CD4-positive, alpha-beta T cell (primary cell): Measurements from ENCODE around the gene AUTS2. TPM values are rescaled to one million over a fixed set of nuclear protein-coding genes. Genes with fewer than 3 reads are reported as not detected.

ENCODE experiments used
- ATAC-seq: fragments of 200-7000 bp; cut with Tn5 transposase; one replicate; pipeline ENCODE4 v1.10.0; 2022; ENCODE audit warnings: mild to moderate bottlenecking; ENCODE audit not compliant: poor library complexity
- CTCF ChIA-PET: fragments of 350-600 bp; sonication (Branson Sonifier 250); formaldehyde crosslinking; loops from one replicate; lab custom pipeline; 2021; ENCODE audit warnings: antibody characterized with exemption, inconsistent platforms; lab: Charles Lee
- POLR2A ChIA-PET: fragments of 350-600 bp; sonication (Branson Sonifier 250); formaldehyde crosslinking; loops from one replicate; lab custom pipeline; 2021; ENCODE audit warnings: antibody characterized with exemption, inconsistent platforms; lab: Charles Lee
- DNase-seq, 14 experiments: peaks; one replicate each; pipeline ENCODE4 v3.0.0-alpha.2; 2013 to 2020; ENCODE audit warnings: mixed read lengths in 2 of 14
- H3K27ac ChIP-seq, 2 donors: one replicate each; pipeline versions ENCODE4 v1.5.1 to v1.7.0; 2013; ENCODE audit warnings: low read length in 2 of 2, low read depth in 1 of 2, mild to moderate bottlenecking in 1 of 2
- H3K27me3 ChIP-seq, 2 experiments: 1 replicate in 1 of 2; 2 replicates in 1 of 2; pipeline versions ENCODE4 v1.6.1 to v1.7.0; 2013; ENCODE audit warnings: low read length in 2 of 2, control low read depth in 1 of 2, mild to moderate bottlenecking in 1 of 2, moderate library complexity in 1 of 2; ENCODE audit not compliant: insufficient read depth in 2 of 2, control insufficient read depth in 1 of 2
- H3K36me3 ChIP-seq: one replicate; pipeline ENCODE4 v1.6.1; 2013; ENCODE audit warnings: low read length, control low read depth; ENCODE audit not compliant: insufficient read depth
- H3K4me1 ChIP-seq: one replicate; pipeline ENCODE4 v1.6.1; 2013; ENCODE audit warnings: low read length, control low read depth; ENCODE audit not compliant: insufficient read depth
- H3K4me3 ChIP-seq: one replicate; pipeline ENCODE4 v1.5.1; 2013; ENCODE audit warnings: mild to moderate bottlenecking, low read length, moderate library complexity
- H3K9me3 ChIP-seq, 2 experiments: 1 replicate in 1 of 2; 2 replicates in 1 of 2; pipeline versions ENCODE4 v1.6.1 to v1.7.0; 2013; ENCODE audit warnings: low read length in 2 of 2, mild to moderate bottlenecking in 2 of 2, control low read depth in 1 of 2, moderate library complexity in 1 of 2; ENCODE audit not compliant: control insufficient read depth in 1 of 2, insufficient read depth in 1 of 2
- H3K27ac Mint-ChIP-seq: one replicate; pipeline ENCODE4 v1.8.0; 2020; ENCODE audit warnings: mixed read lengths
- H3K27me3 Mint-ChIP-seq: one replicate; pipeline ENCODE4 v1.8.0; 2021; ENCODE audit warnings: mixed read lengths
- H3K36me3 Mint-ChIP-seq: one replicate; pipeline ENCODE4 v1.8.0; 2021; ENCODE audit warnings: low read depth, mixed read lengths
- H3K4me1 Mint-ChIP-seq: one replicate; pipeline ENCODE4 v1.8.0; 2021; ENCODE audit warnings: low read depth, mixed read lengths
- H3K4me3 Mint-ChIP-seq: one replicate; pipeline ENCODE4 v1.8.0; 2020; ENCODE audit warnings: mild to moderate bottlenecking, mixed read lengths
- H3K9me3 Mint-ChIP-seq: one replicate; pipeline ENCODE4 v1.8.0; 2020; ENCODE audit warnings: mixed read lengths
- CTCF ChIP-seq: fragments of 200-600 bp; IDR thresholded peaks from one replicate; pipeline ENCODE4 v1.8.0; 2022; ENCODE audit warnings: antibody characterized with exemption, mild to moderate bottlenecking
- intact Hi-C, 2 experiments: fragments of 100-400 bp; cut with DNase I in 1 of 2; cut with micrococcal nuclease in 1 of 2; formaldehyde crosslinking; loops; one replicate each; pipeline versions ENCODE4 v1.15.1 to v1.9.0; 2023 to 2025; cut with DNase I, micrococcal nuclease
- total RNA-seq, 174 experiments: library from RNA in 2 of 174; stranded (reverse) in 2 of 174; gene quantifications; one replicate each; pipeline ENCODE4 v1.2.3 and lab custom pipeline; 2021 to 2026

AUTS2 gene
- total RNA-seq, 2 experiments from 2014 or later: 43.6 to 47.6 TPM

- Histone ChIP-seq H3K36me3 (no peaks in the 10 kb centered on the region), H3K4me1 (no peaks in the 10 kb centered on the region), H3K27me3 (no peaks in the 10 kb centered on the region), H3K9me3 (no peaks in the 10 kb centered on the region), H3K27ac (no peak overlapping the region), H3K4me3 (no peak overlapping the region)
- Mint-ChIP-seq H3K4me3 (no peak overlapping the region), H3K4me1 (no peaks in the 10 kb centered on the region), H3K27me3 (no peaks in the 10 kb centered on the region), H3K36me3 (no peaks in the 10 kb centered on the region), H3K27ac (no peak overlapping the region), H3K9me3 (no peaks in the 10 kb centered on the region)
- no peak for TF ChIP-seq CTCF
- DNase-seq (no peak), ATAC-seq (no peak)
- POLR2A ChIA-PET: interaction anchor here (0.6 kb wide), 1 partner anchor 117 kb away, joined by 3 read pairs; no protein-coding TSS in a partner anchor
- CTCF ChIA-PET: interaction anchor here (1.0 kb wide), 1 partner anchor 11 kb away, joined by 3 read pairs; no protein-coding TSS in a partner anchor
- intact Hi-C loops: no loop called here
These were observed 416.4 kb downstream of the AUTS2 start for GRCh38 chr7:70014472-70015177.

GRCh38 chr7:70015353-70015752, 417.1 kb downstream of the AUTS2 start:
- Mint-ChIP-seq H3K9me3 (no peaks in the 10 kb centered on the region), H3K36me3 (no peaks in the 10 kb centered on the region), H3K27me3 (no peaks in the 10 kb centered on the region), H3K27ac (no peak overlapping the region), H3K4me3 (no peak overlapping the region), H3K4me1 (no peaks in the 10 kb centered on the region)
- POLR2A ChIA-PET: interaction anchor here (0.6 kb wide), 1 partner anchor 116 kb away, joined by 3 read pairs; no protein-coding TSS in a partner anchor
- Histone ChIP-seq H3K4me1 (no peaks in the 10 kb centered on the region), H3K27ac (no peak overlapping the region), H3K36me3 (no peaks in the 10 kb centered on the region), H3K9me3 (no peaks in the 10 kb centered on the region), H3K27me3 (no peaks in the 10 kb centered on the region), H3K4me3 (no peak overlapping the region)
- DNase-seq (no peak), ATAC-seq (no peak)
- CTCF ChIA-PET: interaction anchor here (1.0 kb wide), 1 partner anchor 10 kb away, joined by 3 read pairs; no protein-coding TSS in a partner anchor
- no peak for TF ChIP-seq CTCF
- intact Hi-C loops: no loop called here

DNA sequence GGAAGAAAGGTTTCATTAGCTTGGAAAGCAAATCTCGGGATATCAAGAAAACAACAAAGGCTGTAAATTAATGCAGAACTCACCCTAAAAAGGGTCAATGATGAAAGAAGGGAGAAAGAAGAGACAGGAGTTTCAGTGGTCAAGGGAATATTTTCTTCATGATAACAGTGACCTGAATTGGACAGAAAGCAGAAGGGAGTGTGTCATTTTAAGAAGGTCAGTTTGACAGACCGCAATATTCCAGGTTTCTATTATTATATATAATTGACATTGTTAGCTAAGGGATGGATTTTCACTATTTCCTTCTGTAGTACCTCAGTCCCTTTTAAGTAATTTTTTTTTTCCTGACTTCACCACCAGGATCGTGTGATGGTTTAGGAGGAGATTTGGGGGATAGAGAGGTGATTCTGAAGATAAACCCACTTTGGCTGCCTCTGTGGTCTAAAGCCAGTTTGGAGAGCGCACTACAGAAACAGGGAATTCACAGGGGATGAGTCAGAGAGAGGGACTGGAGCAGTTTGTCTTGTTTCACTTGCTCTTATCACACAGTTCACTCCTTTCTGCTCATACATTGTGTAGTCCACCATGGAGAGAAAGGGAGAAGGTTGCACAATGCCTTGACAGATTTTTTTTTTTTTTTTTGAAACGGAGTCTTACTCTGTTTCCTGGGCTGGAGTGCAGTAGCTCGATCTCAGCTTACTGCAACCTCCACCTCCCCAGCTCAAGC, 417.9 kb downstream of the AUTS2 start:
- H3K4me3 Mint-ChIP-seq: no peak overlapping the region
- ChIA-PET CTCF (no interaction called here), POLR2A (no interaction called here)
- DNase-seq (no peak), ATAC-seq (no peak)
- no peaks in the 10 kb centered on the region for H3K9me3 Mint-ChIP-seq
- Histone ChIP-seq H3K27me3 (no peaks in the 10 kb centered on the region), H3K9me3 (no peaks in the 10 kb centered on the region), H3K36me3 (no peaks in the 10 kb centered on the region), H3K4me3 (no peak overlapping the region), H3K4me1 (no peaks in the 10 kb centered on the region), H3K27ac (no peak overlapping the region)
- no peak overlapping the region for H3K27ac Mint-ChIP-seq
- TF ChIP-seq CTCF: no peak
- intact Hi-C loops: no loop called here
- H3K36me3 Mint-ChIP-seq: no peaks in the 10 kb centered on the region
- no peaks in the 10 kb centered on the region for H3K27me3 Mint-ChIP-seq
- H3K4me1 Mint-ChIP-seq: no peaks in the 10 kb centered on the region
